GM12875 (cell line): Measurements from ENCODE around the gene CALN1.

Experiments
- H3K4me3 ChIP-seq: one replicate; pipeline ENCODE4 v1.5.1; 2011; ENCODE audit warnings: low read depth, low read length, control low read depth
- CTCF ChIP-seq: IDR thresholded peaks from 2 replicates; pipeline ENCODE4 v1.5.1; 2011; ENCODE audit warnings: low read depth, mild to moderate bottlenecking, control low read depth, inconsistent platforms, low read length, moderate library complexity, borderline replicate concordance; ENCODE audit not compliant: insufficient read depth

Gene CALN1

GRCh38 chr7:72430531-72430930 lies 18.4 kb upstream of the CALN1 start:
- H3K4me3 ChIP-seq: no peak overlapping the region
- no peak for TF ChIP-seq CTCF

GRCh38 chr7:72429316-72429715 lies 17.2 kb upstream of the CALN1 start:
- TF ChIP-seq CTCF: no peak
- no peak overlapping the region for H3K4me3 ChIP-seq

GRCh38 chr7:72416846-72417245 lies 4.7 kb upstream of the CALN1 start:
- no peak overlapping the region for H3K4me3 ChIP-seq
- TF ChIP-seq CTCF: no peak

DNA sequence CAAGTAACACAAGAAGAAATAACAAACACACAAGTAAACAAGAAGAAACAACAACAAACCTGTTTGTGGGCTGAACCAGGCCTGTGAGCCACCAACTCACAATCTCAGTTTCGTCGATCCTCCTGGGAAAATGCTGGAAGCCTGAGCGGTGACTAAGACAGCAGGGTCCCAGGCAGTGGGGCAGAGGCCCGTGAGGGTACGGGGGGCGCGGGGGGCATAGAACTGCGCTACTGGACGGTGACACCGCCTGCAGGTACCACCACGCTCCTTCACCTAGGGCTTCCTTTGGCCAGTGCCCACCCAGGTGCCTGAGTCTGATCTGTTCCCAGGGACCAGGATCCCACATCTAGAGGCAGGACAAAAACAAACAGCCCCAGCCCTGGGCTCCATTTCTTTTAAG lies 3.4 kb upstream of the CALN1 start:
- TF ChIP-seq CTCF: no peak
- no peak overlapping the region for H3K4me3 ChIP-seq

DNA sequence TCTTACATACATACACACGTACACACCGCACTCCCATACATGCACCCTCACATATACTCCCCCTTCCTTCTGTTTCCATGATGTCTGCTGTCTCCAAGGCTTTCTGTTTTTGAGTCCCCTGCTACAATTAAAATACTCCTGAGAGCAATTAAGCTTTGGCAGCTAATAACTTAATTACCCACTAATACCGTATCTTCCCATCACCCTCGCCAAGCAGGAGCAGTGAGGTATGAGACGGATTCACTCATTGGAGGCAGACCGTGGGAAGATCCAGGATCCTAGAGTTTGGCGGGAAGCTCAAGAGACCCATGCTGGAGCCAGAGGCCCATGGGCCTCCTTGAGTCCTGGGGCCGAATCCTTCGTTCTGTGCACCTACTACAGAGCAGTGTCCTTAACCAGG lies 1.7 kb upstream of the CALN1 start:
- no peak for TF ChIP-seq CTCF
- no peak overlapping the region for H3K4me3 ChIP-seq

GRCh38 chr7:72413290-72413689 lies 1.2 kb upstream of the CALN1 start:
- no peak for TF ChIP-seq CTCF

DNA sequence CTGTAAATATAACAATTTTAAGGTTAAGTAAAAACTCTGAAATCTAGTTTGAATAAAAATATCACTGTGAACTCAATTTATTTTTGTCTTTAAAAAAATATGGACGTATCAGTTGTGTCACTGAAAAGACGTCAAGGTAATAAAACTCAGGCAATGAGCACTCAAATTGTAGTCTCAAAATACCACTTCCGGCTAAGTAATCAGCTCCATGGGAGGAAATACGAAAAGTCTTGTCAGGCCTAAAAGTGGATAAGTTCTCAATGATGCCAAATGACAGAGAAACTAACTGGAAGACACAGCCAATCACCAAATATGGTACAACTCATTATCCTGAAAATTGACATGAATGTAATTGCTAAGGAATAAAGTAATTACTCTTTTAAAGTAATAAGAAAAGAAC lies 719 bp downstream of the CALN1 start:
- no peak for TF ChIP-seq CTCF
- H3K4me3 ChIP-seq: no peak overlapping the region

More at GRCh38 chr7:72413290-72413689, 1.2 kb upstream of the CALN1 start:
- H3K4me3 ChIP-seq: no peak overlapping the region
